Measurements from ENCODE around the gene TMEM255A. TPM values are rescaled to one million over a fixed set of nuclear protein-coding genes. Genes with fewer than 3 reads are reported as not detected.
"Not testable (repeated sequence)": the region's sequence is repeated elsewhere in the genome, so short reads cannot be mapped to it uniquely, and the experiment has no call there.

Gene TMEM255A
- polyA plus RNA-seq, 1 donor from 2014 or later = 7.5 TPM

- not testable (repeated sequence) for H3K9me3 ChIP-seq (ENCODE audit: low read length); H3K27ac ChIP-seq (ENCODE audit: low read length); H3F3A ChIP-seq (ENCODE audit: insufficient read depth, low read length, poor library complexity, severe bottlenecking); H3K4me2 ChIP-seq (ENCODE audit: low read length); H3K79me2 ChIP-seq (replicated peaks; ENCODE audit: insufficient read depth, low read length); H3K4me3 ChIP-seq (ENCODE audit: low read length); H3K36me3 ChIP-seq (ENCODE audit: insufficient read depth, low read length); H3K9ac ChIP-seq (ENCODE audit: low read length); H3K9me2 ChIP-seq (ENCODE audit: insufficient read depth, low read length); H4K20me1 ChIP-seq (ENCODE audit: insufficient read depth); H2AFZ ChIP-seq (ENCODE audit: low read depth, low read length); H3K27me3 ChIP-seq (ENCODE audit: insufficient read depth, low read depth, low read length)
These were observed 33.3 kb upstream of the TMEM255A start for GRCh38 chrX:120344566-120344965.

- Histone ChIP-seq H3K36me3 (ENCODE audit: insufficient read depth, low read length) (no peaks in the 10 kb centered on the region), H3K9ac (ENCODE audit: low read length) (no peak overlapping the region), H3K9me3 (ENCODE audit: low read length) (no peaks in the 10 kb centered on the region), H3K4me3 (ENCODE audit: low read length) (no peak overlapping the region), H3K27me3 (ENCODE audit: insufficient read depth, low read depth, low read length) (no peaks in the 10 kb centered on the region), H4K20me1 (ENCODE audit: insufficient read depth) (no peaks in the 10 kb centered on the region), H3F3A (ENCODE audit: insufficient read depth, low read length, poor library complexity, severe bottlenecking) (no peaks in the 10 kb centered on the region), H3K9me2 (ENCODE audit: insufficient read depth, low read length) (no peaks in the 10 kb centered on the region), H3K27ac (ENCODE audit: low read length) (no peak overlapping the region), H3K4me2 (ENCODE audit: low read length) (no peak overlapping the region), H2AFZ (ENCODE audit: low read depth, low read length) (no peak overlapping the region), H3K79me2 (replicated peaks; ENCODE audit: insufficient read depth, low read length) (no peaks in the 10 kb centered on the region)
- TF ChIP-seq RAD21 (conservative IDR thresholded peaks at IDR 0.05) (no peak), POLR2AphosphoS5 (IDR thresholded peaks at IDR 0.05) (no peak), CTCF (IDR thresholded peaks at IDR 0.05; ENCODE audit: poor library complexity, severe bottlenecking) (no peak), MXI1 (conservative IDR thresholded peaks at IDR 0.05; ENCODE audit: poor library complexity, severe bottlenecking) (no peak), EZH2 (IDR thresholded peaks at IDR 0.05; ENCODE audit: borderline replicate concordance, insufficient read depth, low read length, poor library complexity, severe bottlenecking) (no peak), SMC3 (conservative IDR thresholded peaks at IDR 0.05; ENCODE audit: poor library complexity) (no peak), TAF1 (IDR thresholded peaks at IDR 0.05; ENCODE audit: low read depth) (no peak), REST (IDR thresholded peaks at IDR 0.05; ENCODE audit: borderline replicate concordance) (no peak), EP300 (conservative IDR thresholded peaks at IDR 0.05; ENCODE audit: poor library complexity, severe bottlenecking) (no peak)
These were observed 25.6 kb upstream of the TMEM255A start for GRCh38 chrX:120336899-120337298.

- no peak overlapping the region for H3K9ac ChIP-seq (ENCODE audit: low read length)
- H3K36me3 ChIP-seq (ENCODE audit: insufficient read depth, low read length) = no peaks in the 10 kb centered on the region
- no peaks in the 10 kb centered on the region for H3K79me2 ChIP-seq (replicated peaks; ENCODE audit: insufficient read depth, low read length)
- H3K9me2 ChIP-seq (ENCODE audit: insufficient read depth, low read length) = no peaks in the 10 kb centered on the region
- no peak overlapping the region for H2AFZ ChIP-seq (ENCODE audit: low read depth, low read length)
- TF ChIP-seq EP300 (conservative IDR thresholded peaks at IDR 0.05; ENCODE audit: poor library complexity, severe bottlenecking) (no peak), TAF1 (IDR thresholded peaks at IDR 0.05; ENCODE audit: low read depth) (no peak)
- no peaks in the 10 kb centered on the region for H3F3A ChIP-seq (ENCODE audit: insufficient read depth, low read length, poor library complexity, severe bottlenecking)
- H4K20me1 ChIP-seq (ENCODE audit: insufficient read depth) = no peaks in the 10 kb centered on the region
- no peak overlapping the region for H3K27ac ChIP-seq (ENCODE audit: low read length)
- no peak overlapping the region for H3K4me2 ChIP-seq (ENCODE audit: low read length)
- H3K9me3 ChIP-seq (ENCODE audit: low read length) = no peaks in the 10 kb centered on the region
- H3K4me3 ChIP-seq (ENCODE audit: low read length) = no peak overlapping the region
- H3K27me3 ChIP-seq (ENCODE audit: insufficient read depth, low read depth, low read length) = no peaks in the 10 kb centered on the region
These were observed 24.0 kb upstream of the TMEM255A start for GRCh38 chrX:120335289-120335688.
